BJ (cell line): ENCODE measurements around the gene FOXN1. TPM values are rescaled to one million over a fixed set of nuclear protein-coding genes. Genes with fewer than 3 reads are reported as not detected.
"Not testable (repeated sequence)": the region's sequence is repeated elsewhere in the genome, so short reads cannot be mapped to it uniquely, and the experiment has no call there.

Experiments
- CTCF ChIA-PET: fragments of 350-600 bp; formaldehyde crosslinking; extraction: SDS; loops from one replicate; lab custom pipeline; 2021; ENCODE audit warnings: antibody characterized with exemption, inconsistent platforms; lab: Yijun Ruan, JAX
- POLR2A ChIA-PET: fragments of 300-600 bp; sonication (Branson Sonifier 250); formaldehyde crosslinking; extraction: SDS; loops from one replicate; lab custom pipeline; 2021; ENCODE audit warnings: antibody characterized with exemption; lab: Charles Lee
- DNase-seq: peaks from one replicate; pipeline ENCODE4 v3.0.0-alpha.2; 2011; ENCODE audit warnings: low read depth
- H3K27me3 ChIP-seq: 2 replicates; pipeline ENCODE4 v1.6.0; 2011; ENCODE audit warnings: low read length; ENCODE audit not compliant: control insufficient read depth, insufficient read depth
- H3K36me3 ChIP-seq: 2 replicates; pipeline ENCODE4 v1.5.1; 2011; ENCODE audit warnings: low read length; ENCODE audit not compliant: control insufficient read depth, insufficient read depth
- H3K4me3 ChIP-seq: 2 replicates; pipeline ENCODE4 v1.5.1; 2011; ENCODE audit warnings: low read depth, mild to moderate bottlenecking, control low read depth, low read length
- polyA minus RNA-seq: library from RNA; depleted of rRNA, polyadenylated mRNA; stranded (reverse); fragments of >200 nt; gene quantifications from 2 replicates; pipeline ENCODE4 v1.2.3, GENCODE V29; 2011; rRNA and poly(A)+ RNA removed
- polyA plus RNA-seq: library from polyadenylated mRNA; depleted of rRNA; stranded (reverse); fragments of >200 nt; gene quantifications from 2 replicates; pipeline ENCODE4 v1.2.3, GENCODE V29; 2011; rRNA removed
- TF ChIP-seq, protein P1 (sequence below): IDR thresholded peaks from 2 replicates; pipeline ENCODE4 v1.5.1; 2011; ENCODE audit warnings: low read depth, mild to moderate bottlenecking, control low read depth, inconsistent platforms, low read length, moderate library complexity; ENCODE audit not compliant: insufficient read depth

FOXN1 gene, protein sequence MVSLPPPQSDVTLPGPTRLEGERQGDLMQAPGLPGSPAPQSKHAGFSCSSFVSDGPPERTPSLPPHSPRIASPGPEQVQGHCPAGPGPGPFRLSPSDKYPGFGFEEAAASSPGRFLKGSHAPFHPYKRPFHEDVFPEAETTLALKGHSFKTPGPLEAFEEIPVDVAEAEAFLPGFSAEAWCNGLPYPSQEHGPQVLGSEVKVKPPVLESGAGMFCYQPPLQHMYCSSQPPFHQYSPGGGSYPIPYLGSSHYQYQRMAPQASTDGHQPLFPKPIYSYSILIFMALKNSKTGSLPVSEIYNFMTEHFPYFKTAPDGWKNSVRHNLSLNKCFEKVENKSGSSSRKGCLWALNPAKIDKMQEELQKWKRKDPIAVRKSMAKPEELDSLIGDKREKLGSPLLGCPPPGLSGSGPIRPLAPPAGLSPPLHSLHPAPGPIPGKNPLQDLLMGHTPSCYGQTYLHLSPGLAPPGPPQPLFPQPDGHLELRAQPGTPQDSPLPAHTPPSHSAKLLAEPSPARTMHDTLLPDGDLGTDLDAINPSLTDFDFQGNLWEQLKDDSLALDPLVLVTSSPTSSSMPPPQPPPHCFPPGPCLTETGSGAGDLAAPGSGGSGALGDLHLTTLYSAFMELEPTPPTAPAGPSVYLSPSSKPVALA
- polyA plus RNA-seq = not detected in 2 replicates
- not detected in 2 replicates for polyA minus RNA-seq

DNA sequence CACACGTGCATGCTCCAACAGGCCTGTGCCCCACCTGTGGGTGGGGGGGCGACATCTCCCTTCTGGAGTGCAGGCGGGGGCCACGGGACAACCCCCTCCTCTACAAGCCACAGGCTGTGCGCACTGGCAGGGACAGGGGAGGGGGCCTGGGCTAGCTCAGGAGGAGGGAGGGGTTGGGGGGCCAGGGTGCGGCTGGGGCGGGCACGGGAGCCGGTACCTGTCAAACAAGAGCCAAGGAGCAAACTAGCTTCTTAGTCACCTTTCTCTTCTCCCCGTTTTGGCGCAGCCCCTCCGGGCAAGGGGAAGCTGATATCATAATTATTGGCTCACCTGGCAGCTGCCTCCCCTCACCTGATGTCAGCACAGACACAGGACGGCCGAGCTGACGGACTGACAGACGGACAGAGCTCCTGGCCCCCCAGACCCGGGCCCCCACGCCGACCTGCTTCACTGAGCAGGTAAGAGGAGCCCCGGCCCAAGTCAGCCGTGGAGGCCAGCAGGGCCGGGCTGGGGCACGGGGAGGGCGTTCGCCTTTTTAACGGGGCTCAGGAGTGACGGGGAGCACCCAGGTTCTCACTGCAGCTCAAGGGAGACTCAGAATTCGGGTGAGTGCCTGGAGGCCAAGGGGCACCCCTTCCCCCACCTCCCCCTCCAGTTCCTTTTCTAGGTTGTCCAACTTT lies at the start of gene FOXN1:
Gene FOXN1, plus strand, starts transcription at position 363 of the 680 bp plus-strand sequence. CDS start 17,622 bp downstream, outside the sequence.
- no peak within 1 kb of the TSS for H3K4me3 ChIP-seq
- CTCF ChIA-PET = interaction anchor here (6.5 kb wide), 1 partner anchor 11 kb away, joined by 48 read pairs; no protein-coding TSS in a partner anchor
- POLR2A ChIA-PET = no interaction called here
- H3K36me3 ChIP-seq = no peaks in the 10 kb centered on the region
- DNase-seq = no peak
- TF ChIP-seq, protein P1, sequence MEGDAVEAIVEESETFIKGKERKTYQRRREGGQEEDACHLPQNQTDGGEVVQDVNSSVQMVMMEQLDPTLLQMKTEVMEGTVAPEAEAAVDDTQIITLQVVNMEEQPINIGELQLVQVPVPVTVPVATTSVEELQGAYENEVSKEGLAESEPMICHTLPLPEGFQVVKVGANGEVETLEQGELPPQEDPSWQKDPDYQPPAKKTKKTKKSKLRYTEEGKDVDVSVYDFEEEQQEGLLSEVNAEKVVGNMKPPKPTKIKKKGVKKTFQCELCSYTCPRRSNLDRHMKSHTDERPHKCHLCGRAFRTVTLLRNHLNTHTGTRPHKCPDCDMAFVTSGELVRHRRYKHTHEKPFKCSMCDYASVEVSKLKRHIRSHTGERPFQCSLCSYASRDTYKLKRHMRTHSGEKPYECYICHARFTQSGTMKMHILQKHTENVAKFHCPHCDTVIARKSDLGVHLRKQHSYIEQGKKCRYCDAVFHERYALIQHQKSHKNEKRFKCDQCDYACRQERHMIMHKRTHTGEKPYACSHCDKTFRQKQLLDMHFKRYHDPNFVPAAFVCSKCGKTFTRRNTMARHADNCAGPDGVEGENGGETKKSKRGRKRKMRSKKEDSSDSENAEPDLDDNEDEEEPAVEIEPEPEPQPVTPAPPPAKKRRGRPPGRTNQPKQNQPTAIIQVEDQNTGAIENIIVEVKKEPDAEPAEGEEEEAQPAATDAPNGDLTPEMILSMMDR = no peak
- H3K27me3 ChIP-seq = peaks cover 44% of the 10 kb centered on the region

GRCh38 chr17:28457890-28458289 lies 48.3 kb upstream of the FOXN1 start:
- TF ChIP-seq, protein P1 = no peak
- no peak for DNase-seq
- ChIA-PET CTCF (no interaction called here), POLR2A (no interaction called here)
- no peak overlapping the region for H3K4me3 ChIP-seq
- H3K27me3 ChIP-seq = peaks cover 2% of the 10 kb centered on the region; the same call in 1 of the 2 replicates
- no peaks in the 10 kb centered on the region for H3K36me3 ChIP-seq

- H3K4me3 ChIP-seq, H3K27me3 ChIP-seq, CTCF ChIA-PET, DNase-seq, H3K36me3 ChIP-seq, POLR2A ChIA-PET: not testable (repeated sequence)
Observed at GRCh38 chr17:28458881-28459280, 47.3 kb upstream of the FOXN1 start.

GRCh38 chr17:28460901-28461300 lies 45.2 kb upstream of the FOXN1 start:
- Histone ChIP-seq H3K4me3 (no peak overlapping the region), H3K27me3 (peaks cover 7% of the 10 kb centered on the region), H3K36me3 (no peaks in the 10 kb centered on the region)
- CTCF ChIA-PET = no interaction called here
- TF ChIP-seq, protein P1 = no peak
- no peak for DNase-seq
- POLR2A ChIA-PET = no interaction called here

DNA sequence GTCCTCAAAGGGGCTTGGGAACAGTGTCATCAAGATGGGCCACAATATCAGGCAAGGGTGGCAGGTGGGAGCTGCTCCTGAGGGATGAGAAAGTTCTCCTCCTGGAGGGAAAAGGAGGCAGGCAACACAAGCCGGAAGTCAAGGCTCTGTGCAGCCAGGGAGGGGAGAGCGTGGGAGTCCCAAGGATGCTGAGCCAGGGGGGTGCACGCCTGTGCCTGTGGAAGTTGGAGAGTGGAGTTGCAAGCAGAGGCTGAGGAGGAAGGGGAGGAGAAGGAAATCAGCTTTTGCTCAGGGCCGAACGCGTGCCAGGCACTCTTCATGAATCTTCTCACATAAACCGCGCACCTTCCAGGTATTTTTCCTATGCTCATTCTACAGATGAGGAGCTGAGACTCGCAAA lies 40.1 kb upstream of the FOXN1 start:
- DNase-seq = no peak
- no peak overlapping the region for H3K4me3 ChIP-seq
- TF ChIP-seq, protein P1 = no peak
- CTCF ChIA-PET = no interaction called here
- no peaks in the 10 kb centered on the region for H3K36me3 ChIP-seq
- POLR2A ChIA-PET = no interaction called here
- H3K27me3 ChIP-seq = peaks cover 11% of the 10 kb centered on the region
